GM12891 (cell line): ENCODE data around the gene MPPED2.

Experiments
- PAX5 ChIP-seq: IDR thresholded peaks from 2 replicates; pipeline ENCODE4 v1.6.1; 2011; ENCODE audit warnings: low read length, moderate library complexity, mild to moderate bottlenecking; ENCODE audit not compliant: insufficient read depth, severe bottlenecking
- POLR2A ChIP-seq: IDR thresholded peaks from 2 replicates; pipeline ENCODE4 v1.6.1; 2011; ENCODE audit warnings: low read depth, low read length, control low read depth
- POLR2AphosphoS5 ChIP-seq: IDR thresholded peaks from 2 replicates; pipeline ENCODE4 v1.6.1; 2011; ENCODE audit warnings: low read depth, low read length, control low read depth
- POU2F2 ChIP-seq: IDR thresholded peaks from 2 replicates; pipeline ENCODE4 v1.6.1; 2011; ENCODE audit warnings: low read depth, mild to moderate bottlenecking, control low read depth, low read length, moderate library complexity
- SPI1 ChIP-seq: IDR thresholded peaks from 2 replicates; pipeline ENCODE4 v1.6.1; 2011; ENCODE audit warnings: low read depth, low read length, control low read depth
- TAF1 ChIP-seq: IDR thresholded peaks from 2 replicates; pipeline ENCODE4 v1.6.1; 2011; ENCODE audit warnings: low read depth, low read length, control low read depth

- TF ChIP-seq POLR2A (no peak), POLR2AphosphoS5 (no peak), POU2F2 (no peak), SPI1 (no peak), TAF1 (no peak), PAX5 (no peak)
These were observed 75.4 kb downstream of the MPPED2 start for GRCh38 chr11:30510750-30511149.
